GM12892 (cell line): Measurements from ENCODE around the gene RBKS.
"Not testable (repeated sequence)": the region's sequence is repeated elsewhere in the genome, so short reads cannot be mapped to it uniquely, and the experiment has no call there.

Source experiments
- DNase-seq: peaks from one replicate; pipeline ENCODE4 v3.0.0; 2011; ENCODE audit not compliant: insufficient read length
- FAIRE-seq: peaks from 2 replicates; lab custom pipeline; 2011; peaks lifted over from hg19 to GRCh38; lab: Jason Lieb, UNC
- POLR2A ChIP-seq: IDR thresholded peaks from 2 replicates; pipeline ENCODE4 v1.6.1; 2011; ENCODE audit warnings: low read depth, low read length, control low read depth
- POLR2AphosphoS5 ChIP-seq: IDR thresholded peaks from 2 replicates; pipeline ENCODE4 v1.6.1; 2011; ENCODE audit warnings: low read depth, low read length, control low read depth
- TAF1 ChIP-seq: IDR thresholded peaks from 2 replicates; pipeline ENCODE4 v1.6.1; 2011; ENCODE audit warnings: low read depth, mild to moderate bottlenecking, control low read depth, low read length, borderline replicate concordance

The RBKS gene

DNA sequence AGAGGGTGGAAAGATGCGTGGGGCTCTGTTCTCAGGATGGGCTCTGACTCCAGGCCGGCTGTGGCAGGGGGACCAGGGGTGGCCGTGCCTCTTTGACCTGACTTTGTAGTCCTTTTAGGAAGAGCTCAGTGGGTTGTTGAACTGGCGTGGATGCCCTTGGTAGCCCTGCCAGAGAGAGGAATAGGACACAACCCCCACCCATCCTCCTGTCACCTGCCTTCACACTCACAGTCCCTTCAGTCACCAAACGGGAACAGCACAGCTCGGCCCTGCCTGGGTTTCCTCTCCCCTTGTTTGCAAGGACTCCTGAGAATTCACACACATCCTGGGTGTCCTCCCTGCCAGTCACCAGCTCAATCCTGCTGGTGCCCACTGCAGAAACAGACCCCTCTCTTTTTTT lies 138.8 kb downstream of the RBKS start:
- TF ChIP-seq POLR2AphosphoS5: no peak
- no peak for TF ChIP-seq TAF1
- no peak for TF ChIP-seq POLR2A
- DNase-seq (no peak), FAIRE-seq (no peak)

DNA sequence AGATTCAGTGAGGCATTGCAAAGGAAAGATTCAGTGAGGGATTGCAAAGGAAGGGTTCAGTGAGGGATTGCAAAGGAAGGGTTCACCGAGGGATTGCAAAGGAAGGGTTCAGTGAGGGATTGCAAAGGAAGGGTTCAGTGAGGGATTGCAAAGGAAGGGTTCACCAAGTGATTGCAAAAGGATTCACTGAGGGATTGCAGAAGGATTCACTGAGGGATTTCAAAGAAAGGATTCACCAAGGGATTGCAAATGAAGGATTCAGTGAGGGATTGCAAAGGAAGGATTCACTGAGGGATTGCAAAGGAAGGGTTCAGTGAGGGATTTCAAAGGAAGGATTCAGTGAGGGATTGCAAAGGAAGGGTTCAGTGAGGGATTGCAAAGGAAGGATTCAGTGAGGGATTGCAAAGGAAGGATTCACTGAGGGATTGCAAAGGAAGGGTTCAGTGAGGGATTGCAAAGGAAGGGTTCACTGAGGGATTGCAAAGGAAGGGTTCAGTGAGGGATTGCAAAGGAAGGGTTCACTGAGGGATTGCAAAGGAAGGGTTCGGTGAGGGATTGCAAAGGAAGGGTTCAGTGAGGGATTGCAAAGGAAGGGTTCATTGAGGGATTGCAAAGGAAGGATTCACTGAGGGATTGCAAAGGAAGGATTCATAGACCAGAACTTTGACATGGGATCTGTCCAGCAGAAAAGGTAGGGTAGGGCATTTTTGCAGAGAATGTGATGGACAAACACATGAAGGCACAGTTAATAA lies 141.2 kb downstream of the RBKS start:
- DNase-seq, FAIRE-seq: not testable (repeated sequence)

GRCh38 chr2:27747827-27748352 lies 142.3 kb downstream of the RBKS start:
- FAIRE-seq: no peak
- DNase-seq: no peak
- no peak for TF ChIP-seq POLR2AphosphoS5
- TF ChIP-seq POLR2A: no peak
- TF ChIP-seq TAF1: no peak

DNA sequence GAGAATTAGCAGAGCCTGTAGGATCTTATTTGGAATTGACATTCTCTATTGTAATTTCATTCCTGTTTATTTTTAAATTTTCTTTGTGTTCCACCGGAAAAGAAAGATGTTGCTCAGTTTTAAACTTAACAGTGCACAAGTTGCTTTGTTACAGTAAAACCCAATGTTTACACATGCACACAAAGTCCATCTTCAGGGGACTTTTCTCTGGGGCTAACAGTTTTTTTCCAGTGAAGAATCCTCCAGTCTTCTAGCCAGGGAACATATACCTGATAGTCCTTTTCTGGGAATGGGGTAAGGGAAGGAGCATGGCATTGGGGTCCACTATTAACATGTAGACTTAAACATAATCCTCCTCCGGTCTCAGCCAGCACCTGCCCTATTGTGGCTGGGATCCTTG lies 143.9 kb downstream of the RBKS start:
- no peak for TF ChIP-seq TAF1
- no peak for TF ChIP-seq POLR2A
- no peak for TF ChIP-seq POLR2AphosphoS5
- no peak for FAIRE-seq
- DNase-seq: no peak

DNA sequence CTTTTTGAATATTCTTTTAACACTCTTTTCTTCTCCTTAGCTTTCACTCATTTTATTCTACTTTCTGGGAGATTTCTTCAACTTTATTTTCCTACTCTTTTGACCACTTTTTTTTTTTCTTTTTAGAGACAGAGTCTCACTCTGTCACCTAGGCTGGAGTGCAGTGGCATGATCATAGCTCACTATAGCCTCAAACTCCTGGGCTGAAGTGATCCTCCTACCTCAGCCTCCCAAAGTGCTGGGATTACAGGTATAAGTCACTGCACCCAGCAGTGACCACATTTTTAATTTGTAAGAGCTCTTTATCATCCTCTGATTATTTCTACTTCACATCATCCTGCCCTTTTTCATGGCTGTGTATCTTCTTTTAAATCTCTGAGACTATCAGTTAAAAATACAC lies 144.7 kb downstream of the RBKS start:
- not testable (repeated sequence) for DNase-seq, FAIRE-seq

DNA sequence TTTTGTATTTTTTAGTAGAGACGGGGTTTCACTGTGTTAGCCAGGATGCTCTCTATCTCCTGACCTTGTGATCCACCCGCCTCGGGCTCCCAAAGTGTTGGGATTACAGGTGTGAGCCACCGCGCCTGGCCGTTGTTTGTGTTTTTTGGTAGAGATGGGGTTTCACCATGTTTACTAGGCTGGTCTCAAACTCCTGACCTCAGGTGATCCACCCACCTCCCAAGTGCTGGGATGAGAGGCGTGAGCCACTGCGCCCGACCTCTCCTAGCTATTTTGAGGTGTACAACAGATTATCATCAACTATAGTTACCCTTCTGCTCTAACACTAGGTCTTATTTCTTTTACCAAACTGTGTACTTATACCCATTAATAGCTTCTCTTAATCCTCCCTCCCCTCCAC lies 147.6 kb downstream of the RBKS start:
- DNase-seq: no peak
- no peak for TF ChIP-seq POLR2AphosphoS5
- no peak for TF ChIP-seq TAF1
- TF ChIP-seq POLR2A: no peak
- no peak for FAIRE-seq

DNA sequence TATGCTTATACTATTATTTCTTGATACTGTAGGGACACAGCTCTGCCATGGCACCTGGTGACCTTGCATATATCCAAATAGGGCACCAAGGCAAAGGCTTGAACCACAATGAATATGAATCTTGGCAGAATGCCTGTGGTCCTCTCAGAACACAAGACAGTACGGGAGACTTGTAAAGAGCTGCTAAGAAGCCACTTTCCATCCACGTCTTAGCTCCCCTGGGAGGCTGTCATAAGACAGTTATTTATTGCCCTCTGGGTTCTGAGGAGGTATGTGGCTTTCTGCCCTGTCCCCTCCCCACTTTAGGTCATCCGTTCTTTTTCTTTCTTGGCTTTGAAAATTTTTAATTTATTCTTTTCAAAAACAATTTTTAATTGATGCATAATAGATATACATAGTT lies 148.5 kb downstream of the RBKS start:
- DNase-seq (no peak), FAIRE-seq (no peak)
- TF ChIP-seq TAF1 (no peak), POLR2AphosphoS5 (no peak), POLR2A (no peak)

- FAIRE-seq: no peak
- TF ChIP-seq POLR2AphosphoS5 (no peak), POLR2A (no peak), TAF1 (no peak)
- DNase-seq: no peak
Measured at GRCh38 chr2:27739058-27739373, 151.2 kb downstream of the RBKS start.

GRCh38 chr2:27738349-27739057 lies 151.7 kb downstream of the RBKS start:
- TF ChIP-seq TAF1 (no peak), POLR2AphosphoS5 (no peak), POLR2A (no peak)
- FAIRE-seq: no peak
- DNase-seq: no peak

GRCh38 chr2:27737676-27738348 lies 152.4 kb downstream of the RBKS start:
- no peak for TF ChIP-seq POLR2AphosphoS5
- no peak for TF ChIP-seq POLR2A
- TF ChIP-seq TAF1: no peak
- DNase-seq (no peak), FAIRE-seq (no peak)

DNA sequence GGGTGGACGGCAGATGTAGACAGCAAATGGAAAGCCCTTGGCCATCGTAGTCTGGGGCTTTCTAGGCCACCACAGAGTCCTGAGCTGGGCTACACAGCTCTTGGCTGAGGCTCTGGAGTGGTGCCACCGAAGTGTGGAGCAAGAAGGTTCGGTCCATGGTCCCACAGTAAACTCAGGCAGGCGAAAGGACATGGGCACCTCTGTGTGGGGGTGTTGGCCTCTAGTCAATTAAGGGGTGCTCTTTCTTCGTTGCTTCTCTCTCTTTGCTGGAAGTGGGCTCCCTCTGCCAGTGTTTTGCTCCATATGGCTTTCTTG lies 153.3 kb downstream of the RBKS start:
- no peak for DNase-seq
- FAIRE-seq: no peak
- TF ChIP-seq POLR2AphosphoS5 (no peak), TAF1 (no peak), POLR2A (no peak)

- DNase-seq (no peak), FAIRE-seq (no peak)
- no peak for TF ChIP-seq POLR2AphosphoS5
- TF ChIP-seq POLR2A: no peak
- TF ChIP-seq TAF1: no peak
Measured at GRCh38 chr2:27736031-27736889, 153.9 kb downstream of the RBKS start.
